KOPT-K1 (cell line): ENCODE measurements around the gene RAC2.

Experiments used
- H3K27ac ChIP-seq: fragments of 200-600 bp; sonication (generic); 2 replicates; pipeline ENCODE4 v1.5.1; 2016; ENCODE audit warnings: antibody characterized with exemption, mild to moderate bottlenecking, low read depth, low read length; ENCODE audit not compliant: poor library complexity, severe bottlenecking
- H3K36me3 ChIP-seq: fragments of 200-600 bp; sonication (generic); 2 replicates; pipeline ENCODE4 v1.5.1; 2017; ENCODE audit warnings: antibody characterized with exemption, mild to moderate bottlenecking, low read length, moderate library complexity; ENCODE audit not compliant: insufficient read depth
- H3K9me3 ChIP-seq: fragments of 200-600 bp; sonication (generic); 2 replicates; pipeline ENCODE4 v1.5.1; 2017; ENCODE audit warnings: antibody characterized with exemption, low read length, mild to moderate bottlenecking; ENCODE audit not compliant: insufficient read depth, poor library complexity, severe bottlenecking

The RAC2 gene

DNA sequence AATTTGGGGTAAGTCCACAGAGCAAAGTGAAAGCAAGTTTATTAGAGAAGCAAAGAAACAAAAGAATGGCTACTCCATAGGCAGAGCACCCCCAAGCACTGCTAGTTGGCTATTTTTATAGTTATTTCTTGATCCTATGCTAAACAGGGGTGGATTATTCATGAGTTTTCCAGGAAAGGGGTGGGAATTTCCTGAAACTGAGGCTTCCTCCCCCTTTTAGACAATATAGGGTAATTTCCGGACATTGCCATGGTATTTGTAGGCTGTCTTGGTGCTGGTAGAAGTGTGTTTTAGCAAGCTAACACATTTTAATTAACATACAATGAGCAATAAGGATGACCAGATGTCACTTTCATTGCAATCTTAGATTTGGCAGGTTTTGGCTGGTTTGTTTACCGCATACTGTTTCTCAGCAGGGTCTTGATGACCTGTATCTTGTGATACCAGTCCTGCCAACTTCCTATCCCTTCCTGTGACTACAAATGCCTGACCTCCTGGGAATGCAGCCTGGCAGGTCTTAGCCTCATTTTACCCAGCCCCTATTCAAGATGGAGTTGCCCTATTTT lies 55.1 kb downstream of the RAC2 start:
- H3K36me3 ChIP-seq: no peaks in the 10 kb centered on the region
- H3K27ac ChIP-seq: peak overlapping the region; percentile 29
- peaks cover 6% of the 10 kb centered on the region for H3K9me3 ChIP-seq

DNA sequence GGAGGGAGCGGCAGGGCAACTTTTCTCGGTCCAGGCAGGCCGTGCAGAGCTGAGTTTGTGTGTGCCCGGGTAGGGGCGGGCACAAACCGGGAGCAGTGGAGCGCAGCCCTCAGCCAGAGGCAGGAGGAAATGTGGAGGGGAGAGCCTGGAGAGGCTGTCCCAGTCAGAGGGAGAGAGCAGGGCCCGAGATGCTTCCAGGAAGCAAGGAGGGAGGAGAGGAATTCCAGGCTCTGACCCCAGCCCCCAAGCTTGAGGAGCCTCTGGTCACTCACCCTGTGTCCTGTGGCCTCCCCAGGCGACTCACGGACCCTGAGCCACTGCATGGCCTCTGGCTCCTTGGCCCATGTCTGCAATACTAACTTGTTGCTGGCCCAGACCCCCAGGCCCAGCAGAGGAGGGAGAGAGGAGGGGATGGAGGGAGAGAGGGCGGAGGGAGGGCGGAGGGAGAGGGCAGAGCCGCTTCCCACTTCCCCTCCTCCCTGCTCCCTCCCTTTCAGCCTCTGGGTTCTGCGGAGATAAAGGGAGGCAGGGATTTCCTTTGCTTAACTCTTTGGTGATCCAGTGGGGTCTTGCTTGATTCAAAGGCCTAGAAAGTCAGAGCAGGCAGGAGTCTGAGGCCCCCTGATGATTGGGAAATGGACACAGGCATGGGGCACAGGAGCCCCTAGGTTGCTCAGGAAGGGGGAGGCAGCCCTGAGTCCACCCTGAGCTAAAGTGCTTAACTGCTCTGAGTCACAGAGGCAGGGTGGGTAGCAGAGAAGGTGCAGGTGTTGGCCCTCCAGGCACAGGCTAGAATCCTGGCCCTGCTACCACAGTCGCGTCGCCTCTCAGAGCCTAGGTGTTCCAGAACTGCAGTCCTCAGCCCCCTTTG lies 55.9 kb downstream of the RAC2 start, which contains the start of gene C1QTNF6:
TSS of gene C1QTNF6 (minus strand) at position 357 of the 871 bp plus-strand sequence. CDS start at position 323, 34 bp downstream.
- H3K36me3 ChIP-seq: no peaks in the 10 kb centered on the region

DNA sequence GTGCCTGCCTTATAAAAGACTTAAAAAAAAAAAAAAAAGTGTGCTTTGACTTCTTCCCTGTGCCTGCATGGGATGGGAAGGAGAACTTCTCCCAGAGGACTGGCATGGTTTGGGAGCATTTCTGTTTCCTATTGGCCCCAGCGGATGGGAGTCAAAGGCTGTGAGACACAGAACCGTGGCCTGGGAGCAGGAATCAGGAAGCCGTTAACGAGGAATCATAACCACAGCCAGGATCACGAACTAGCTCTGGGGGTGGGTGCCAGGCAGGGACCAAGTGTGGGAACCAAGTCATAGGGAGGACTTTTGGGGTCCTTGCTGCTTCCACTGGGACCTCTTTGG lies 56.5 kb downstream of the RAC2 start:
- H3K36me3 ChIP-seq: no peaks in the 10 kb centered on the region
- no peaks in the 10 kb centered on the region for H3K9me3 ChIP-seq
- peak overlapping the region; percentile 29 for H3K27ac ChIP-seq

More for the DNA sequence above, 55.9 kb downstream of the RAC2 start, which contains the start of gene C1QTNF6:
- Histone ChIP-seq H3K27ac (peak within 1 kb of the TSS; percentile 49), H3K9me3 (peaks cover 6% of the 10 kb centered on the region)

DNA sequence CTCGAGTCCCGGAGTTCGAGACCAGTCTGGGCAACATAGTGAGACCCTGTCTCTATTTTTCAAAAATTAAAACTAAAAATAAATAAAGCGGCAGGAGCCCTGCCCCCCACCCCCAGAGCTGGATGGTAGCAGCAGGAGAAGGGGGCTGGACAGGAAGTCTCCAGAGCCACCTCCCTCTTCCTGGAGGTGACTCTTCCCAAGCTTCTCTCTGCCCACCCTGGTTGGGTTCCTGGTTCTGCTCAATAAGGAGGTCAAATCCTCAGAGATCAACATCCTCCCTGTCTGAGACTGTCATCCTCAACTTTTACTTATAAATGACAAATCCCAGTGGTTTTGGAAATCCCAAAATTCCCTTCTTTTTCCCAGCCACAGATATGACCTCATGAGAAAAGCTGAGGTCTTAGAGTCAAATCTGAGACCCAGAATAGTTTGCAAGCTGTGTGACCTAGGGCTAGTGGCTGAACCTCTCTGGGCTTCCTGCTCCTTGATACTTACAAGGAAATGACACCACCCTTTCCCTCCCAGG lies 57.0 kb downstream of the RAC2 start:
- no peaks in the 10 kb centered on the region for H3K9me3 ChIP-seq
- H3K27ac ChIP-seq: peak overlapping the region; percentile 49
- H3K36me3 ChIP-seq: no peaks in the 10 kb centered on the region

DNA sequence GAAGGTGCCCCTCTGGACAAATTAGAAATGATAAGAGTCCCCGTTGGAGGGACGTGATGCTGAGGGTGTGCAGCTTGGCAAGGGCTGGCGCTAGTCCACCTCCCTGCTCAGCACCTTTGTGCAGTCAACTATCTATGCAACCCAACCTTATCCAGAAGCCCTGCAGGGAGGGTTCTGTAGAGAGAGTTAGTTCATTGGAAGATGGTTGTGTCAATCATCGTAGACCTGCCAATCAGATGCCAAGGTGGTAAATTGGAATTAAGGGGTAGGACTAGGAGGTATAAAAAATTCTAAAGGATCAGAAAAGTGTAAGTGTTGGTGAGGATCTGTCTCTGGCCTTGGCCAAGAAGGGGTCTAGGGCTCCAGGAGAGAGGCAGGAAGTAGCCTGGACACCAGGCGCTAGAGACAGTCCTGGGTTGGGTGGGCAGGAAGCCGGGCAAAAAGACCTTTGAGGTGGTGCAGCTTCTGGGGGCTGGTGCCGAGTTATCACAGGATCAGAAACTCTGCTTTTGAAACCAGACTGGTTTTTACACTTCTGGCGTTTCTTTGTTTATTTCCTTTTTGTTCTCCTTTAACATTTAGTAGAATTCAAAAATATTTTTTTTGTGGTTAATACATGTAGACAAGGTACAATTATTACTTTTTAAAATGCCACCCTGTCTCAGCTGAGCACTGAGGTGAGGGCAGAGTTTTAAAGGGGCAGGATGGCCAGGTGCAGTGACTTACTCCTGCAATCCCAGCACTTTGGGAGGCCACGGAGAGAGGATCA lies 57.7 kb downstream of the RAC2 start:
- Histone ChIP-seq H3K9me3 (no peaks in the 10 kb centered on the region), H3K36me3 (no peaks in the 10 kb centered on the region), H3K27ac (peak overlapping the region; percentile 49)

DNA sequence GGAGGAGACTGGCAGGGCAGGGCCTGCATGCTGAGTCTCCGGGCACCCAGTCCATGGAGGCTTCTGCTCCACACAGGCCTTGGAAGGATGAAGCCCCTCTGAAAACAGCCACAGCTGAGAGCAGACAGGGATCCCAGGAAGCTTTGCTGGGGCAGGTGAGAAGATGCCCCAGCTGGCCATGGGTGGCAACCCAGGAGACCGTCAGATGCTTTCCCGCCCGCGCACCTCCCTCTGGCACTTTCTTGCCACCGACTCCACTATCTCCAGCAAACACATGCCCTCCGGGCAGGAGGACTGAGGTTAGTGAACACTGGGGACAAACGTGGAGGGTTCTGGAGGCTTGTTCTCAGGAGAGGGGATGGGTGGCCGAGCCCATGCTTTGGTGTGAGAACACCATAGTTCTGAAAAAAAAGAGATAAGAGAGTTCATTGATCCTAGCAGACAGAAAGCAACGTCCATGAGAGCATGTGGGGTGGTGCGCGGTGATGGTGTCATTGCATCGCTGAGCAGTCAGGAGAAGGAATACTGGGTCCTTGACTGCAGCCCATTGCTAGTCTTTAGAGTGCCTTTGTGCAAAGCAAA lies 58.3 kb downstream of the RAC2 start:
- H3K27ac ChIP-seq: no peak overlapping the region
- H3K9me3 ChIP-seq: no peaks in the 10 kb centered on the region
- H3K36me3 ChIP-seq: no peaks in the 10 kb centered on the region

DNA sequence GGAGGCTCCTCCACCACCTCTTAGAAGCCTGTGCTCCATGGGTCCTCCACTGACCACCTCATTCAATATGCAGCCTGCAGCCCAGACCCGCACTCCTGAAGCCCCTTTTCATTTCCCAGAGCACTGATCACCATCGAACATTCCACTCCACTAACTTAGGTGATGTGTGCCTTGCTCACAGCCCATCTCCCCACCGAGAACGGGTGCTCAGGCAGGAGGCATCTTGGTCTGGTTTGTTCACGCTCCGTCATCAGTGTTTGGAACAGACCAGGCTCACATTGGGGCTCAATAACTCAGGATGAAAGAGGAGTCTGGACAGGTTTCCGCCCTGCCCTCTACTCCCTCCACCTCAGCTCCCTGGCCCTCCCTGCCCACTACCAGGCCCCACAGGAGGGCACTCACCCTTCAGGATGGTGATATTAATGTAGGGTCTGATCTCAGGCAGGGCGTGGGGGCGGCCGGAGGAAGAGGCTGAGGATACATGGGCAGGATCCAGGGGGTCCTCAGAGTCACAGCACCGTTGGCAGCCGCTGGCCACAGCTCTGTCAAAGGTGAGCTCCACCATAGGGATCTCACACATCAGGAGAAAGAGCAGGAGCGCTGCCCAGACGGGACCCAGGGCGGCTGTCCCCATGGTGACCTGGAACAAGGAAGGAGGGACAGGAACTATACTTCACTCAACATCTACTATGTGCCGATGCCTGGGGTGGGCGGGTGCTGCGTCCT lies 59.1 kb downstream of the RAC2 start:
- no peak overlapping the region for H3K27ac ChIP-seq

DNA sequence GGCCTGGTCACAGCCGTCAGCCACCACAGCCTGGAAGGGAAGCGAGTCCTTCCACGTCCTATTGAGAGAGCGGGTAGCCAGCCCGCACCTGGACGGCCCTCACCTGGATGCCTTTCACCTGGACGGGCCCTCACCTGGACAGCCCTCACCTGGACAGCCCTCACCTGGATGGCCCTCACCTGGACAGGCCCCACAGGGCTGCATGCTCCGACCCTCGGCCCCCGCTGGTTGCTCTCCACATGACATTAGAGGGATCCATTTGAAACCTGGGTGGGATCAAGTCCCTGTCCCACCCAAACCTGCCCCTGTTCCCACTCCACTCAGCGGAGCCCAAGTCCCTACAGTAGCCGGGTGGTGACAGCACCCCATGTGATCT lies 59.7 kb downstream of the RAC2 start:
- no peaks in the 10 kb centered on the region for H3K36me3 ChIP-seq
- H3K27ac ChIP-seq: no peak overlapping the region

More for the DNA sequence above, 59.1 kb downstream of the RAC2 start:
- Histone ChIP-seq H3K9me3 (no peaks in the 10 kb centered on the region), H3K36me3 (no peaks in the 10 kb centered on the region)

DNA sequence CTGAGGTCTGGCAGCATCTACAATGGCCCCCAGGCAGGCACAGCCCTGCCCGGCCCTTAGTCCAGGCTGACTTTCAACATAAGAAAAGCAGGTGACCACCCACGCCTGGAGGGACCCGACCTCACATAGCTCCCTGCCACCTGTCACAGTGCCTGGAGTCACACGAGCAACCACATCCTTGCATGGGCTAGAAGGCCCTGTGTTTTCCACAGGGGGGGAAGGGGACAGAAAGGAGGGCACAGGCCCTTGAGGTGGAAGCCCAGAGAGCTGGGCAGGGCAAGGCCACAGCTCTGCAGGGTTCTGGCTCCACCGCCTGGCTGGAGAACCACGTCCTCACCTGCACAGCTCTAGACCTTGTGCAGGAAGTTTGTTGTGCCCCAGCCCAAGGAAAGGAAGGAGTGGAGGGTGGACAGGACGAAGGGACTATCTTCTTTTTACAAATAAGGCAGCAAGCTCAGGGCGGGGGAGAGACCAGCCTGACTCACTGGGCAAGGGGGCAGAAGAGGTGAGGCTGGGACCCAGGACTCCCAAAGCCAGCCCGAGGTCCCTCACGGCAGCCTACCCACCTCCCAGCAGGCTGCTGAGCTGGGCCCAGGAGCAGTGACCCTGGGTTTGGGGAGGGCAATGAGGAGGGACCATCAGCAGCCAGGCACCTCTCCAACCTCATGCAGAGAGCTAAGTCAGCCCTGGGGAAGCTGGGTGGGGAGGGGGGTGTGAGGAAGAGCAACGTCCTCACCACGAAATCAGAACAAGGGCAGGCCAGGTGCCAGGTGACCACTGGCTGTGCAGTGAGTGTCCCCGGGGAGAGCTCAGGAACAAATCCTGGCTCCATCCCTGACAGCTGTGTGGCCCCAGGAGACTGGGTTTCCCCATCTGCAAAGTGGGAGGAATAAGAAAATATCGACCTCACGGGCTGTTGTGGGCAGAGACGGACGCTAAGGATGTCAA lies 60.4 kb downstream of the RAC2 start:
- Histone ChIP-seq H3K36me3 (no peaks in the 10 kb centered on the region), H3K27ac (no peak overlapping the region), H3K9me3 (no peaks in the 10 kb centered on the region)

More for the DNA sequence above, 59.7 kb downstream of the RAC2 start:
- H3K9me3 ChIP-seq: no peaks in the 10 kb centered on the region

DNA sequence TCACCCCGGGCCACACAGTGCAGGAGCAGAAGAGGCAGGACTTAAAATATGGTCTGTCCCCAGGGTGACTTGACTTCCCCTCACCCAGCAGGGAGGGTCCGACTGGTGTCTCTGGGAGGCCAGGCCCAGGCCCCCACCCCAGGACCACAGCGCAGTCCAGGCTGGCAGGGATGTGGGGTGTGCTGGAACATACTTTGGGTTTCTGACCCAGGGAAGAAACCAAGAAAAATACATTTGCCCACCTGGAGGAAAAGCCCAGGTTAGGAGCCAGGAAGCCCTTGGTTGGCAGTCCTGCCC lies 61.2 kb downstream of the RAC2 start:
- no peak overlapping the region for H3K27ac ChIP-seq
- H3K9me3 ChIP-seq: no peaks in the 10 kb centered on the region
- H3K36me3 ChIP-seq: no peaks in the 10 kb centered on the region

DNA sequence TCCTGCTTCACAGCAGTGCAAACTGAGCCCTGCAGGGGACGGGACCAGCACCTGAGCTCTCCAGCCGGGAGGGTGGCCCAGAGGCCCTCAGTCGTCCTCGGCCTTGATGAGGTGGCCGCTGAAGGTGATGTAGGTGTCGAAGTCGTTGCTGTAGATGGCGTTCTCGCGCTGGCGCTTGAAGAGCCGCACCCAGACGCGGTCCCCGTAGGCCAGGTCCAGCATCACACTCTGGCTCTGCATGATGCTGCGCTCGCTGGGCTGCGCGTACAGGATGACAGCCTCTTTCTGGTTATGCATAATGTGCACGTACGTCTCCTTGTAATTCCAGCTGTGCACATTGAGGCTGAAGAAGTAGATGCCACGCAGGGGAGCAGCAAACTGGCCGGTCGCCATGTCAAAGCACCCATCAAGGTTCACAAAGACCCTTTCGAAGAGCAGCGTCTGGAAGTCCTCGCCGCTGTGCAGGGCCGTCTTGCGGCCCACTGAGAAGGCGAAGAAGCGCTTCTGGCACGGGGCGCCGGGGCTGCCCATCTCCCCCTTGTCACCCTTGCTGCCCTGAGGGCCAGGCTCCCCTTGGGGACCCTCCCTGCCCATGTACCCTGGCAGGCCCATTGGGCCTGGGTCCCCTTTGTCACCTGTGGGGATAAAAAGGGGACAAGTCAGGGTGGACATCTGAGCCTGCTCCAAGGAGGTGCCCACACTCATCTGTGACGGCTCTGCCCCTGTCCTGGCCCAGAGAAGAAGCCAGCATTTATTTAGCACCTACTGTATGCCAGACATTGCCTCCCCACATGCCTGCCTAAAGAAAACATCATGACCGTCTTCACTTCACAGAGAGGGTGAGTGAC lies 61.7 kb downstream of the RAC2 start:
- Histone ChIP-seq H3K27ac (no peak overlapping the region), H3K9me3 (no peaks in the 10 kb centered on the region), H3K36me3 (no peaks in the 10 kb centered on the region)

DNA sequence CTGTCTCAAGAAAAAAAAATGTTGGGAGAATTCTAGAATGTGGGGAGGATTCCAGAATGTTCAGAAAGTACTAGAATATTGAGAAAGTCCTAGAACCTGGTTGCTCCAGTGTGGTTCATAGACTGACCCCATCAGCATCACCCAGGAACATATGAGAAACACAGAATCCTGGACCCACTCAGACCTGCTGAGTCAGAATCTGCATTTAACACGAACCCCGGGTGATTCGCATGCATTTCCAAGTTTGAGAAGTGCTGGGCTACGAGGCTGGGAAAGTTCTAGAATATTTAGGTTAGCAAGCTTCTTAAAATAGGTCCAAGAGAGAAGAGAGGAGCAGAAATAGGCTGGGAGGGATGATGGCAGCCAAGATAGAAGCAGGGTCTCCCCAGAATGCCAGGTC lies 62.4 kb downstream of the RAC2 start:
- Histone ChIP-seq H3K9me3 (no peaks in the 10 kb centered on the region), H3K36me3 (no peaks in the 10 kb centered on the region), H3K27ac (no peak overlapping the region)
